Measurements from ENCODE around the gene ZNF506. TPM values are rescaled to one million over a fixed set of nuclear protein-coding genes. Genes with fewer than 3 reads are reported as not detected.

ZNF506 gene
- total RNA-seq (2022; extraction: Qiagen RNA extraction; ENCODE audit: low read depth): 0.15 to 0.40 TPM (median 0.23 TPM) in 3 of 5 replicates, not detected in the others

GRCh38 chr19:19821366-19821951 is at the start of gene ZNF506:
Gene ZNF506, minus strand, starts transcription at chr19:19821750. Its CDS starts 147 bp downstream, at chr19:19821603.

GRCh38 chr19:19865750-19866610 is 44.4 kb upstream of the ZNF506 start, which contains the start of gene ZNF253:
Gene ZNF253, plus strand, starts transcription at chr19:19865882. Its CDS starts 115 bp downstream, at chr19:19865997.

Other genes with a start within 250 kb of the ZNF506 start
- 1.5 to 2.1 TPM (median 1.9 TPM) in 5 replicates for gene PBX4, start 203.1 kb downstream of the ZNF506 start, total RNA-seq (2022; extraction: Qiagen RNA extraction; ENCODE audit: low read depth)
- 2.9 to 4.6 TPM (median 3.3 TPM) in 5 replicates for gene LPAR2, start 193.5 kb downstream of the ZNF506 start, total RNA-seq (2022; extraction: Qiagen RNA extraction; ENCODE audit: low read depth)
- 3.5 to 5.8 TPM (median 4.9 TPM) in 5 replicates for gene GMIP, start 178.1 kb downstream of the ZNF506 start, total RNA-seq (2022; extraction: Qiagen RNA extraction; ENCODE audit: low read depth)
- gene ATP13A1, start 158.1 kb downstream of the ZNF506 start, total RNA-seq (2022; extraction: Qiagen RNA extraction; ENCODE audit: low read depth): 24.5 to 34.4 TPM (median 33.4 TPM) in 5 replicates
- gene ZNF101, start 152.9 kb downstream of the ZNF506 start, total RNA-seq (2022; extraction: Qiagen RNA extraction; ENCODE audit: low read depth): 4.0 to 5.7 TPM (median 4.2 TPM) in 5 replicates
- 1.5 to 2.1 TPM (median 1.9 TPM) in 5 replicates for gene ZNF14, start 88.6 kb downstream of the ZNF506 start, total RNA-seq (2022; extraction: Qiagen RNA extraction; ENCODE audit: low read depth)
- gene ZNF253, start 44.1 kb upstream of the ZNF506 start, total RNA-seq (2022; extraction: Qiagen RNA extraction; ENCODE audit: low read depth): not detected in 5 replicates
- not detected in 5 replicates for gene ZNF93, start 79.2 kb upstream of the ZNF506 start, total RNA-seq (2022; extraction: Qiagen RNA extraction; ENCODE audit: low read depth)
- gene ZNF682, start 217.8 kb upstream of the ZNF506 start, total RNA-seq (2022; extraction: Qiagen RNA extraction; ENCODE audit: low read depth): not detected in 5 replicates

All from A549 treated with RU486 at 1 μM for 4 hours (cell line).